ENCODE results near the gene ZDHHC14.

GRCh38 chr6:157556144-157556645 lies 175.2 kb downstream of the ZDHHC14 start:
- TF ChIP-seq CTCF (IDR thresholded peaks at IDR 0.05) (no peak), EP300 (IDR thresholded peaks at IDR 0.05) (no peak), POLR2A (IDR thresholded peaks at IDR 0.05; ENCODE audit: low read depth) (no peak)
